Prostate gland (tissue), 2 donors: Measurements from ENCODE around the gene TUBE1.

Experiments used
- POLR2A ChIP-seq: fragments of 450-650 bp; IDR thresholded peaks from one replicate; pipeline ENCODE4 v1.6.1; 2016; ENCODE audit warnings: antibody characterized with exemption, mild to moderate bottlenecking
- TF ChIP-seq, protein P1 (sequence below), 4 experiments: fragments of 200-600 bp in 2 of 4; fragments of 450-650 bp in 2 of 4; sonication (generic) in 2 of 4; IDR thresholded peaks; 1 replicate in 3 of 4; 2 replicates in 1 of 4; pipeline ENCODE4 v1.5.1; 2016 to 2019; ENCODE audit warnings: antibody characterized with exemption in 4 of 4, mild to moderate bottlenecking in 2 of 4, moderate library complexity in 2 of 4

DNA sequence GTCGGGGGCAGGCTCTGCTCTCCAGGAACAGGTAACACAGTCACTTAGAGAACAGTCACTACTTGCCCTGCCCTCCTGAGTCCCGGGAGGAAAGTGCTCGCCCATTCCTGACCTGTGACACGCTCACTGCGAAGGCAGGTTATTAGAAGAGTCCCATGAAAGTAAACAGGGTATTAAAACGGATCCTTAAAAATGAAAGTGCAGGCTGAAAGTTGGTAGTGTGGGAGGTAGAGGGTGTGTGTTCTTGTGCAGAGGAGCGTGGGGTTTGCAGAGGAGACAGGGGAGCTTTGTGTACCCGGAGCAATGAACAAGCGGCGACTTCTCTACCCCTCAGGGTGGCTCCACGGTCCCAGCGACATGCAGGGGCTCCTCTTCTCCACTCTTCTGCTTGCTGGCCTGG, 33.3 kb downstream of the TUBE1 start, which contains the start of gene CCN6:
- TF ChIP-seq, protein P1, sequence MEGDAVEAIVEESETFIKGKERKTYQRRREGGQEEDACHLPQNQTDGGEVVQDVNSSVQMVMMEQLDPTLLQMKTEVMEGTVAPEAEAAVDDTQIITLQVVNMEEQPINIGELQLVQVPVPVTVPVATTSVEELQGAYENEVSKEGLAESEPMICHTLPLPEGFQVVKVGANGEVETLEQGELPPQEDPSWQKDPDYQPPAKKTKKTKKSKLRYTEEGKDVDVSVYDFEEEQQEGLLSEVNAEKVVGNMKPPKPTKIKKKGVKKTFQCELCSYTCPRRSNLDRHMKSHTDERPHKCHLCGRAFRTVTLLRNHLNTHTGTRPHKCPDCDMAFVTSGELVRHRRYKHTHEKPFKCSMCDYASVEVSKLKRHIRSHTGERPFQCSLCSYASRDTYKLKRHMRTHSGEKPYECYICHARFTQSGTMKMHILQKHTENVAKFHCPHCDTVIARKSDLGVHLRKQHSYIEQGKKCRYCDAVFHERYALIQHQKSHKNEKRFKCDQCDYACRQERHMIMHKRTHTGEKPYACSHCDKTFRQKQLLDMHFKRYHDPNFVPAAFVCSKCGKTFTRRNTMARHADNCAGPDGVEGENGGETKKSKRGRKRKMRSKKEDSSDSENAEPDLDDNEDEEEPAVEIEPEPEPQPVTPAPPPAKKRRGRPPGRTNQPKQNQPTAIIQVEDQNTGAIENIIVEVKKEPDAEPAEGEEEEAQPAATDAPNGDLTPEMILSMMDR (IDR thresholded peaks at IDR 0.05) = no peak
- TF ChIP-seq POLR2A = no peak
